HG03095 (cell line): ENCODE measurements around the gene NR2C1.
"Not testable (repeated sequence)": the region's sequence is repeated elsewhere in the genome, so short reads cannot be mapped to it uniquely, and the experiment has no call there.

Experiments
- ATAC-seq: cut with Tn5 transposase; IDR thresholded peaks from one replicate; pipeline ENCODE4 v1.9.1; 2021; ENCODE audit warnings: moderate library complexity; ENCODE audit not compliant: unreplicated experiment

The NR2C1 gene

GRCh38 chr12:95072900-95073697, at the start of gene NR2C1:
Gene NR2C1 (minus strand): TSS chr12:95073618. CDS start chr12:95067384, 6,234 bp downstream.
- peak; percentile 93 for ATAC-seq

GRCh38 chr12:95118788-95119179, 45.4 kb upstream of the NR2C1 start:
- no peak for ATAC-seq

DNA sequence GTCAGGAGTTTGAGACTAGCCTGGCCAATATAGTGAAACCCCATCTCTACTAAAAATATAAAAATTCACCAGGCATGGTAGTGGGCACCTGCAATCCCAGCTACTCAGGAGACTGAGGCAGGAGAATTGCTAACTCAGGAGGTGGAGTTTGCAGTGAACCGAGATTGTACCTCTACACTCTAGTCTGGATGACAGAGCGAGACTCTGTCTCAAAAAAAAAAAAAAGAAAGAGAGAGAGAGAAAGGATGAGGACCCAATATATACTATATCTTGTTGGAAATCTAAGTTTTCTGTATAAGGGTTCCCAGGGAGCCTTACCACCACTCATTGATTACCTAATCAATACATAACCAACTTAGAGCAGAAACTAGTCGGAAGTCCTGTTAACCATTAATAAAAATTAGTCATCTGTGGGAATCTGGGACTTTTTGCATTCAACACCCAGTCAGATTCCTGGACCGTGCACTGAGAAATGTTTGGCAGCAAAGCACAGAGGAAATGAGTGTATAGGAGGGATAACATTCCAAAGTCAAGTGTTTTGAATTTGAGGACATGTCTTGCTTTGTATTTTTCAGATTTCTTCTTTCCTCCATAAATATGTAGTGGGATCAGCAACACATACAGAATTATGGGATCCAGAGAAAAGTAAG, 44.8 kb upstream of the NR2C1 start:
- no peak for ATAC-seq

DNA sequence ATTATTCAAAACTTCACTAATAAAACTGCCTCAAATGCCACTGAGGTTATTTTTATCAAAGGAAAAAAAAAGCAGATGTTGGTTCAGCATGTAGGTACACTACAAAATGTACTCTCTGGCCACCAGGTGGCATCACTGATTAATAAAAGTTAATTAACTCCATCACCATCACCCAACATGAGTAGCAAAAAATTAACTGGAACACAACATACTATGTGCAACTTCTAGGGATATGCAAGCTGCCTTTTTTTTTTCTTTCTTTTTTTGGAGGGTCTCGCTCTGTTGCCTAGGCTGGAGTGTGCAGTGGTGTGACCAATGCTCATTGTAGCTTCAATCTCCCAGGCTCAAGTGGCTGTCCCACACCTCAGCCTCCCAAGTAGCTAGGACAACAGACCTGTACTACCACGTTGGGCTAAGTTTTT, 43.8 kb upstream of the NR2C1 start:
- ATAC-seq: peak; percentile 71

- peak; percentile 52 for ATAC-seq
Measured at GRCh38 chr12:95116773-95117172, 43.4 kb upstream of the NR2C1 start.

DNA sequence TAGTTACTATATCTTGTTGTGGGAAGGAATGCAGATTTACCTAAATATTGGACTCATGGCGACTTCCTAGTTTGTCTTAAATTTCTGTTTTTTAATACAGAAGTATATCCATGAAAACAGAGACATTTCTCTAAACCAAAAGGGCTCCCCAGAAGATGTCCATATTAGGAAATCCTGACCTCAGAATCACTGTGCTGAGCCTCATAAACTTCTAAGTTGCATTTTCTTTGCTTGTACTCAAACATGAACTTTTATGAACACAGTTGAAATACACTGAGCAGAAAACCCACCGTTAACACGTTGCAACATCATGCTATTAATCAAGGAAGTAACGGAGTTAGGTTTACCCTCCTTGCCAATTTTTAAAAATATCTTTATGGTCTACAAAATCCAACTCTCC, 42.9 kb upstream of the NR2C1 start:
- ATAC-seq: no peak

DNA sequence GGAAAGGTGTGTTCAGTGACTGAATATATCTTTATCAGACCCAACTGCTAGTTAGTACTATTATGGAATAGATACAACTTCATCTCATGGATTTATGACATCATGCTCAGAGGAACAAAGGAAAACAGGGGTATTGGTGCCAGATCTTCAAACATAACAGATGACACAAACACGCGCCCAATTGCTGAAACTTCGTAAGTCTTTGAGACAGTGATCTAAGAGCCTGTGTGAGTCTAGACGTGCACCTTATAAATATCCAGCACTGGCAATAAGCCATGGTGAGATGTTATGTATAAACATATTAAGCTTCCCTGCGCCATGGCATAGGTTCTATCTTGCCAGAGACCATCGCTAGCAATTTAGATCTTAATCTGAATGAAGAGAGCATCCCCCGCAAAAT, 42.2 kb upstream of the NR2C1 start:
- ATAC-seq: no peak

DNA sequence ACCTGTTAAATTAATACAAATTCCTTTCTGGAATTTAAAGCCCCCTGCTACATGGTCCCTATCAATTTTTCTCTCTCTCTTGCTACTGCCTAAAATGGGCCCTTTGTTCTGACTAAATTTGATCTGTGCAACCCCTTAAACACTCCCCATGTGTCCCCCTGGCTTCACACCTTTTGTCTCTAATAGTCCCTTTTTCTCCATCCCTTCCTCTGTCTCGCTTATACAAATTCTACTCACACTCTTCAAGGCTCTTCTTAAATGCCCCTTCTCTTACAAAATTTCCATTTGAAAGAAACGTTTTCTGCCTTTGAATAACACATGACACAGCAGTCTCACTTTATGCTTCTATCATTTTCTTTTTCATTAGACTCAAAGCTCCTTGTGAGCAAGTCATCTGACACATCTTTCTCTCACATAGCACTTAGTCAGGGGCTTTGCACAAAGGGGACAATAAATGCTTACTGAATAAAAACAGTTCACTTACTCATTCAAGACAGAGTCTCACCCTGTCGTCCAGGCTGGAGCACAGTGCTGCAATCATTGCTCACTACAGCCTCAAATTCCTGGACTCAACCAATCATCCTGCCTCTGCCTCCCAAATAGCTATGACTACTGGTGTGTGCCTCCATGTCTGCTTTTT, 41.5 kb upstream of the NR2C1 start:
- ATAC-seq: no peak

DNA sequence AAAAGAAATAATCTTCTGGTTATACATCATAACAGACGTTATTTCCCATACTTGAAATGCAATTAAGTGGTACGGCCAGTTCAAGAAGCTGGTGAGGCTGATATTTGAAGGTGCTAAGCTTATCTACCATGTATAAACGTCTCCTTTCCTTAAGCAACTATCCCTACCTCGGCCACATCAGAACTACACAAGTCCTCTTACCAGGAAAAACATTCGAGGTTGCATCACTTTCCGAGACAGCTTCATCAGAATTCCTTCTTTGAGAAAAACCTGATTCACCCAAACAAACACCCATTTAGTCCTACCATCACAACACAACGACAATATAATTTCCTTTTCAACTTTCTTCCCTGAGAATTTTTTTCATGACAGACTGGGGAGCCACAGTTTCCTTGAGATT, 33.9 kb upstream of the NR2C1 start:
- no peak for ATAC-seq

DNA sequence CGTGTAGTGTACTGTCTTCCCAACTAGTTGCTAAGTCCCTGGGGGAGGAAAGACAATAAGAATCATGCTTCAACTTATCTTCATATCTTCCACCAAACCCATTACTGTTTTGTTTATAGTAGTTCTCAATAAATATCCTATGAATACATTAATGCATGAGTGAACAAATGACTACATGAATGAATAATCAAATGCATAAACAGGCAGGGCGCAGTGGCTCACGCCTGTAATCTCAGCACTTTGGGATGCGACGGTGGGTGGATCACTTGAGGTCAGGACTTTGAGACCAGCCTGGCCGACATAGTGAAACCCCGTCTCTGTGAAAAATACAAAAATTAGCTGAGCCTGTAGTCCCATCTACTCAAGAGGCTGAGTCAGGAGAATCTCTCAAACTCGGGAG, 32.1 kb upstream of the NR2C1 start:
- no peak for ATAC-seq

DNA sequence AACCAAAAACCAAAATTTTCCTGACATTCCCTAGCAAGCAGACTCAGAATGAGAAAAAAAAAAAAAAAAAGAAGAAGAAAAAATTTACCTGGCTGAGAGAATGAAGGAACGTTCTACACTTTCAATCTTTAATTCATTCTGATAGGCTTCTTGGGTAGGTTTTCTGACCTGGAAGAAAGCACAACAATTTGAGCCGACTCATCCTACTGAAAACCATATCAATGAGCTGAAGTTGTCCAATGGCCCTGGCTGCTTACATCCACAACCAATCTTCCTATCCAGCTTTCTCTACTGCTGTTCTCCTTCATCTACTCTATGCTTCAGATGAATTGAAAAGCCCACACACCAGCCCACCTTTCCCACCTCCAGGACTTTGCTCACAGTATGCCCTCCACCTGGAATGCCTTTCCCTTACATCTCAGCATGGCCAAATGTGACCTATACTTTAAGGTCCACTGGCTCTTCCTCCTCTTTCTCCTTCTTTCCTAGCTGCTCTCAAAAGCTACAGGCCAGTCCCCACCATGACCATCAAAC, 31.6 kb upstream of the NR2C1 start:
- no peak for ATAC-seq

GRCh38 chr12:95102916-95103671, 29.7 kb upstream of the NR2C1 start:
- peak; percentile 96 for ATAC-seq

- not testable (repeated sequence) for ATAC-seq
Measured at GRCh38 chr12:95101957-95102356, 28.5 kb upstream of the NR2C1 start.

DNA sequence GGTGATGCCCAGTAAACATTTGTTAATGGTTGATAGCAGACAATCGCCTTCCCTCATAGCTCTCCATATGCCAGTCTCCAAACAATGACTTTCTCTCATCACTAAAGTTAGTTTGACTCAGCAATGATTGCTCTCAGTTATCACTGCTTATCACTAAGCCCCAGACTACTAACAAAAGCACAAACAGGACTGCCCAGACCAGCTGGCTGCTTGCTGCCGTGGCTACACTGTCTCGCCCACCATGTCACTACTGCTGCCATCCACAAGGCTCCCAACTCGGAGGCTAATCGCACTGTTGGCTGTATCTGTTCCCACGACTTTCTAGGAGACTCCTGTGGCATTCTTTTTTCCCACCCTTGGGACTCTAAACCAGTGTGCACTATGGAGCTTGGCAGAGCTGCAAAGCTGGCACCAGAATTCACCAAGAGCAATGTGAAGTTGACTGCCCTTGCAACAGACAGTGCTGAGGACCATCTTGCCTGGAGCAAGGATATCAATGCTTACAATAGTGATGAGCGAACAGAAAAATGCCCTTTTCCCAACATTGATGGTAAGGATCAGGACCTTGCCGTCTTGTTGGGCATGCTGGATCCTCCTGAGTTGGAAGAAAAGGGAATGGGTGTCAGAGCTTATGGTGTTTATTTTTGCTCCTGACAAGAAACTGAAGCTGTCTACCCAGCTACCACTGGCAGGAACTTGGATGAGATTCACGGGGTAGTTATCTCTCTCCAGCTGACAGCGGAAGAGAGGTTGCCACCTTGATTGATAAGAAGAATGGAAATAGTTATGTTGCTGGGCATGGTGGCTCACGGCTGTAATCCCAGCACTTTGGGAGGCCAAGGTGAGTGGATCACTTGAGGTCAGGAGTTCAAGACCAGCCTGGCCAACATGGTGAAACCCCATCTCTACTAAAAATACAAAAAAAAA, 27.1 kb upstream of the NR2C1 start:
- no peak for ATAC-seq

GRCh38 chr12:95099270-95099790, 25.9 kb upstream of the NR2C1 start:
- ATAC-seq: no peak

GRCh38 chr12:95096852-95097251, 23.4 kb upstream of the NR2C1 start:
- ATAC-seq: no peak

DNA sequence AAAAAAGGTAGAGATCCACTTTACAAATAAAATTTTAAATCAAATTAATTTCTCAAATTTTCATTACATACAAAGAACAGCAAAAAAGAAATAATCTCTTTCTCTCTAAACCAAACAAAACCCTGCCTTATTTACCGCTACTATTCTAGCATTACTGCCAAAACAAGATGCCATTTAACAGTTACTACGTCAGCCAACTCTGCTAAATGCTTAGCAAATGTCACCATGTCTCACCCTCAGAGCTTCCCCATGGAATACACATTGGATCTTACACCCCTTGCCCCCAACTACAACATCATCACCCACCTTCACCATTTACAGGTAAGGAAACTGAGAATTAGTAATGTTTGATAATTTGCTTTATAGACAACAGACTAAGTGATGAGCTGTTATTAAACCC, 23.0 kb upstream of the NR2C1 start:
- no peak for ATAC-seq

DNA sequence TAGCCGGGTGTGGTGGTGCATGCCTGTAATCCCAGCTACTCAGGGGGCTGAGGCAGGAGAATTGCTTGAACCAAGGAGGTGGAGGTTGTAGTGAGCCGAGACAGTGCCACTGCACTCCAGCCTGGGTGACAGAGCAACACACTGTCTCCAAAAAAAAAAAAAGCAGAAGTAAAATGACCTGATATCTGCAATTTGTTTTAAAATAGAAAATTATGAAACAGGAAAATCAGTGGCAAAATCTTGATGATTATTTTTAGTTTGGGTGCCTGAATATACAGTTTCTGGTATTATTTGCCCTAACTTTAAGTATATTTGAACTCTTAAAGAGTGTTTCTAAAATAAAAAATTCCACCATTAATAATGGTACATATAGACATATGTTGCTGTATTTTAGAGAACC, 22.4 kb upstream of the NR2C1 start:
- not testable (repeated sequence) for ATAC-seq

- ATAC-seq: no peak
Measured at GRCh38 chr12:95089462-95089861, 16.0 kb upstream of the NR2C1 start.

DNA sequence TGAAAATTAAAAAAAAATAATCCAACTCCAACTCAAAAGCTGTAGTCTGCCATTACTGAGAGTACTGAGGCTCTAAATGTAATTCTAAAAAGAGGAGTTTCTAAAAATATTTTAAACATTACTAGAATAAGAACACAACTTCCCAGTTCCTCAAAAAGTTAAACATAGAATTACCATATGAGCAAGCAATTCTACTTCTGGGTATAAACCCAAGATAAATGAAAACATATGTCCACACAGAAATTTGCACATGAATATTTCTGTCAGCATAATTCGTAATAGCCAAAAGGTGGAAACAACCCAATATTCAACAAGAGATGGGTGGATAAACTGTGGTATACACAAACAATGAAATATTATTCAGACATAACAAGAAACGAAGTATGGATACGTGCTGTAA, 15.0 kb upstream of the NR2C1 start:
- ATAC-seq: peak; percentile 75
